ENCODE data around the gene MTOR. TPM values are rescaled to one million over a fixed set of nuclear protein-coding genes. Genes with fewer than 3 reads are reported as not detected.
A peak's percentile ranks its signal among the peaks of the same experiment; 100 is the strongest.

The MTOR gene
- total and polyA plus RNA-seq, 10 of the 15 experiments (the other 5 are each of a cell fraction or from before 2014, with no cell fraction given), result 6.6 to 41.8 (median 29.8) TPM

- TF ChIP-seq CEBPZ (IDR thresholded peaks at IDR 0.05; ENCODE audit: low read depth, low read length) (no peak), SREBF1 (IDR thresholded peaks at IDR 0.05; ENCODE audit: low read length) (no peak), CUX1 (IDR thresholded peaks at IDR 0.05; ENCODE audit: insufficient replicate concordance, low read depth, low read length) (no peak), ATF3 (IDR thresholded peaks at IDR 0.05; ENCODE audit: borderline replicate concordance, extremely low read depth, low read depth, low read length) (no peak), USF1 (IDR thresholded peaks at IDR 0.05; ENCODE audit: borderline replicate concordance, extremely low read length, insufficient read depth, low read depth, low read length) (peak; percentile 85), ZBTB4 (CRISPR knock-in tag; IDR thresholded peaks at IDR 0.05) (no peak), HDAC6 (IDR thresholded peaks at IDR 0.05; ENCODE audit: unreplicated experiment) (no peak), MTA3 (IDR thresholded peaks at IDR 0.05; ENCODE audit: borderline replicate concordance, low read length) (no peak), JUND (IDR thresholded peaks at IDR 0.05; ENCODE audit: low read depth, low read length) (no peak), SREBF2 (IDR thresholded peaks at IDR 0.05; ENCODE audit: low read length) (no peak), CHD2 (IDR thresholded peaks at IDR 0.05; ENCODE audit: borderline replicate concordance, low read depth, low read length) (0 out of 2 replicates have a peak, but pooled peaks have one; percentile 36), ETV6 (conservative IDR thresholded peaks at IDR 0.05 in 1 of 2, IDR thresholded peaks at IDR 0.05 in 1 of 2; ENCODE audit: borderline replicate concordance in 1 of 2, low read depth in 1 of 2) (no peak)
These were observed 202.2 kb downstream of the MTOR start, which contains the start of gene SRM (continued) for GRCh38 chr1:11059968-11060830.
